ENCODE measurements around the gene TOM1L2. TPM values are rescaled to one million over a fixed set of nuclear protein-coding genes. Genes with fewer than 3 reads are reported as not detected.

The TOM1L2 gene
- total RNA-seq, 1 donor from 2014 or later: 88.6 TPM

- Histone ChIP-seq H3K27ac (peak overlapping the region; percentile 90), H3K4me3 (no peak overlapping the region), H3K9me3 (no peaks in the 10 kb centered on the region), H3K27me3 (no peaks in the 10 kb centered on the region), H3K36me3 (no peaks in the 10 kb centered on the region), H3K4me1 (peaks cover 87% of the 10 kb centered on the region)
- DNase-seq (ENCODE audit: extremely low spot score in 2 of 2): no peak
- intact Hi-C loops (cut with DNase I): no loop called here
- TF ChIP-seq POLR2A (IDR thresholded peaks at IDR 0.05) (no peak), POLR2AphosphoS5 (IDR thresholded peaks at IDR 0.05; ENCODE audit: insufficient read depth in 1 of 2, low read depth in 1 of 2) (no peak), CTCF (IDR thresholded peaks at IDR 0.05) (no peak)
These were observed 145.0 kb downstream of the TOM1L2 start for GRCh38 chr17:17826942-17827785.

GRCh38 chr17:17826342-17826713, 145.9 kb downstream of the TOM1L2 start:
- peak overlapping the region; percentile 90 for H3K27ac ChIP-seq
- no peak overlapping the region for H3K4me3 ChIP-seq
- DNase-seq (ENCODE audit: extremely low spot score in 2 of 2): no peak
- H3K27me3 ChIP-seq: no peaks in the 10 kb centered on the region
- intact Hi-C loops (cut with DNase I): no loop called here
- H3K36me3 ChIP-seq: no peaks in the 10 kb centered on the region
- TF ChIP-seq CTCF (IDR thresholded peaks at IDR 0.05) (no peak), POLR2A (IDR thresholded peaks at IDR 0.05) (no peak), POLR2AphosphoS5 (IDR thresholded peaks at IDR 0.05; ENCODE audit: insufficient read depth in 1 of 2, low read depth in 1 of 2) (no peak)
- peaks cover 87% of the 10 kb centered on the region for H3K4me1 ChIP-seq
- no peaks in the 10 kb centered on the region for H3K9me3 ChIP-seq

GRCh38 chr17:17824783-17825614, 147.2 kb downstream of the TOM1L2 start:
- Histone ChIP-seq H3K9me3 (no peaks in the 10 kb centered on the region), H3K27me3 (no peaks in the 10 kb centered on the region), H3K36me3 (no peaks in the 10 kb centered on the region), H3K4me3 (peak overlapping the region in 1 of 2 donors; percentile 37), H3K27ac (peak overlapping the region; percentile 90), H3K4me1 (peaks cover 87% of the 10 kb centered on the region)
- TF ChIP-seq POLR2A (IDR thresholded peaks at IDR 0.05) (no peak), POLR2AphosphoS5 (IDR thresholded peaks at IDR 0.05; ENCODE audit: insufficient read depth in 1 of 2, low read depth in 1 of 2) (no peak), CTCF (IDR thresholded peaks at IDR 0.05) (no peak)
- intact Hi-C loops (cut with DNase I): no loop called here
- no peak for DNase-seq (ENCODE audit: extremely low spot score in 2 of 2)

- TF ChIP-seq POLR2A (IDR thresholded peaks at IDR 0.05): no peak
- peak in 1 of 2 donors; percentile 4 for TF ChIP-seq POLR2AphosphoS5 (IDR thresholded peaks at IDR 0.05; ENCODE audit: insufficient read depth in 1 of 2, low read depth in 1 of 2)
- TF ChIP-seq CTCF (IDR thresholded peaks at IDR 0.05): no peak
- H3K27me3 ChIP-seq: no peaks in the 10 kb centered on the region
- no peaks in the 10 kb centered on the region for H3K9me3 ChIP-seq
- intact Hi-C loops (cut with DNase I): no loop called here
- H3K4me3 ChIP-seq: peak overlapping the region; percentile 37 to 54
- peak overlapping the region; percentile 90 for H3K27ac ChIP-seq
- peaks cover 0 to 6% of the 10 kb centered on the region in 2 donors for H3K36me3 ChIP-seq
- no peak for DNase-seq (ENCODE audit: extremely low spot score in 2 of 2)
- peaks cover 87% of the 10 kb centered on the region for H3K4me1 ChIP-seq
These were observed 147.9 kb downstream of the TOM1L2 start for GRCh38 chr17:17824119-17824782.
